ENCODE data around the gene WDR19.

The WDR19 gene

GRCh38 chr4:39330353-39330752 lies 148.0 kb downstream of the WDR19 start:
- no peak overlapping the region for H3K4me3 ChIP-seq (ENCODE audit: low read length)
- no peak overlapping the region for H3K9ac ChIP-seq (ENCODE audit: low read length)
- H3K27ac ChIP-seq (ENCODE audit: low read length) = no peak overlapping the region
- H3K27me3 ChIP-seq (ENCODE audit: control insufficient read depth, insufficient read depth, low read length) = no peaks in the 10 kb centered on the region
- no peaks in the 10 kb centered on the region for H3K4me1 ChIP-seq (ENCODE audit: control insufficient read depth, low read depth, low read length)
- H3K9me3 ChIP-seq (ENCODE audit: control insufficient read depth, low read depth, low read length) = no peaks in the 10 kb centered on the region
- peaks cover 18% of the 10 kb centered on the region for H3K36me3 ChIP-seq (ENCODE audit: control insufficient read depth, low read depth, low read length)

GRCh38 chr4:39331191-39331590 lies 148.9 kb downstream of the WDR19 start:
- Histone ChIP-seq H3K4me3 (ENCODE audit: low read length) (no peak overlapping the region), H3K4me1 (ENCODE audit: control insufficient read depth, low read depth, low read length) (no peaks in the 10 kb centered on the region), H3K36me3 (ENCODE audit: control insufficient read depth, low read depth, low read length) (peaks cover 14% of the 10 kb centered on the region), H3K27ac (ENCODE audit: low read length) (no peak overlapping the region), H3K27me3 (ENCODE audit: control insufficient read depth, insufficient read depth, low read length) (no peaks in the 10 kb centered on the region), H3K9ac (ENCODE audit: low read length) (no peak overlapping the region), H3K9me3 (ENCODE audit: control insufficient read depth, low read depth, low read length) (no peaks in the 10 kb centered on the region)
